H7 (cell line): ENCODE data around the gene WRNIP1. TPM values are rescaled to one million over a fixed set of nuclear protein-coding genes. Genes with fewer than 3 reads are reported as not detected.

Experiments used
- DNase-seq: peaks from one replicate; pipeline ENCODE4 v3.0.0; 2012
- H3K27me3 ChIP-seq: 2 replicates; pipeline ENCODE4 v1.6.0; 2011; ENCODE audit warnings: mild to moderate bottlenecking, low read length; ENCODE audit not compliant: control insufficient read depth, insufficient read depth
- H3K36me3 ChIP-seq: replicated peaks from 2 replicates; pipeline ENCODE4 v1.5.1; 2011; ENCODE audit warnings: low read length; ENCODE audit not compliant: control insufficient read depth, insufficient read depth
- H3K4me3 ChIP-seq: 2 replicates; pipeline ENCODE4 v1.5.1; 2011; ENCODE audit warnings: low read depth, mild to moderate bottlenecking, control low read depth, low read length, moderate library complexity; ENCODE audit not compliant: insufficient read depth
- total RNA-seq: library from RNA; depleted of rRNA; stranded (reverse); fragments of >200 nt; shearing (Covaris generic); gene quantifications from 2 replicates; pipeline ENCODE4 v1.2.3, GENCODE V29; 2014

The WRNIP1 gene
- total RNA-seq, 1 experiment from 2014 or later: 50.5 TPM

DNA sequence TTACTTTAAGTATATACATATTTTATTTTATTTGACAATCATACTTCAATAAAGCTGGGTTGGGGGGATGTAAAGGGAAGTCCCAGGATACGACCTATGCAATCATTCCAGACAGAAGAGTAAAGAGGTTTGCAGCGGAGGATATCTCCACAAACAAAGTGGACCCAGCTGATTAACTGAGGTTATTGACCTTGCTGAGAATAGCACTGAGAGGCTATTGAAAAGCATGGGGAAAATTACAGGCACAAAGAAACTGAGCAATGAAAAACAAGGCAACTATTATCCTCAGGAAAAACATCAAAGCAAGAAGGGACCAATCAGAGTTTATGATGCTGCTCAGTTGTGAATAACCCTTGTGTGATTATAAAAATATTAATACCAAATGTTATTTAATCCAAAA, 43.8 kb downstream of the WRNIP1 start:
- no peak for DNase-seq
- H3K27me3 ChIP-seq: no peaks in the 10 kb centered on the region
- H3K36me3 ChIP-seq: no peaks in the 10 kb centered on the region
- H3K4me3 ChIP-seq: no peak overlapping the region

- Histone ChIP-seq H3K4me3 (no peak overlapping the region), H3K36me3 (no peaks in the 10 kb centered on the region), H3K27me3 (no peaks in the 10 kb centered on the region)
- DNase-seq: no peak
Observed at GRCh38 chr6:2810092-2810671, 45.0 kb downstream of the WRNIP1 start.

DNA sequence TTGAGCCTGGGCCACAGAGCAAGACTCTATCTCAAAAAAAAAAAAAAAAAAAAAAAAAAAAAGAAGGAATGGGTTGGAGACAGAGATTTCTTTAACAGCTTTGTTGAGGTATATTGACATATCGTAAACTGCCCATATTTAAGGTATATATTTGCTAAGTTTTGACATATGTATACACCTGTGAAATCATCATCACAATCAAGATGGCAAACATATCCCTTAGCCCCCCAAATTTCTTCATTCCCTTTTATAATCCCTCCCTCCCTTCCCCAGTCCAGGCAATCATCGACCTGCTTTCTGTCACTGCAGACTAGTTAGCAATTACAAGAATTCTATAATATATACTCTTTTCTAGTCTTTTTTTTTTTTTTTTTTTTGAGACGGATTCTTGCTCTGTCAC, 47.5 kb downstream of the WRNIP1 start:
- DNase-seq: no peak
- H3K4me3 ChIP-seq: no peak overlapping the region
- H3K27me3 ChIP-seq: no peaks in the 10 kb centered on the region
- no peaks in the 10 kb centered on the region for H3K36me3 ChIP-seq

GRCh38 chr6:2816158-2816557, 51.0 kb downstream of the WRNIP1 start:
- Histone ChIP-seq H3K4me3 (no peak overlapping the region), H3K27me3 (no peaks in the 10 kb centered on the region), H3K36me3 (no peaks in the 10 kb centered on the region)
- no peak for DNase-seq

DNA sequence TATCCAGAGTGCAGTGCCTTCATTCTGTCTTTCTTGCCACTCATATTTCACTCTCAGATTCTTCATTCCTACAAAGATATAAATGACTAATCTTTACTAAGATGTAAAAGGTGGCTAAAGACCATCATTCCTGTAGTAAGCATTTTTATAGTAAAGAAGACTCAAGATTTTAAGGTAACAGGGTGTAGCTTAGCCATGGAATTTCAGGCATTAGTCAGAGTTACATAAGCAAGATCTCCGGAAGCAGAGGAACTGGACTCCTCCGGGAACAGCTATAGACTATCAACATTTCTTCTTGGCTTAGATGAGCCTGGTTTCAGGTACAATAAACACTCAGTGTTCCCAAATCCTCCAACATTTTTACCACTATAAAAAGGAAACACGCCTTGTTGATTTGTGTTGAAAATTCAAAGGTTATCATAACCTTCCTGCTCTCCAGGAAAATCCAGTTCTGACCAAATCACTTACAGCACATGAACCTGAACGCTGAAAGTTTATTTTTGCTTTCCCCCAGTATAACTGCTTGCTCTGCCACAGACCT, 52.8 kb downstream of the WRNIP1 start:
- DNase-seq: no peak
- Histone ChIP-seq H3K4me3 (no peak overlapping the region), H3K27me3 (no peaks in the 10 kb centered on the region), H3K36me3 (no peaks in the 10 kb centered on the region)

DNA sequence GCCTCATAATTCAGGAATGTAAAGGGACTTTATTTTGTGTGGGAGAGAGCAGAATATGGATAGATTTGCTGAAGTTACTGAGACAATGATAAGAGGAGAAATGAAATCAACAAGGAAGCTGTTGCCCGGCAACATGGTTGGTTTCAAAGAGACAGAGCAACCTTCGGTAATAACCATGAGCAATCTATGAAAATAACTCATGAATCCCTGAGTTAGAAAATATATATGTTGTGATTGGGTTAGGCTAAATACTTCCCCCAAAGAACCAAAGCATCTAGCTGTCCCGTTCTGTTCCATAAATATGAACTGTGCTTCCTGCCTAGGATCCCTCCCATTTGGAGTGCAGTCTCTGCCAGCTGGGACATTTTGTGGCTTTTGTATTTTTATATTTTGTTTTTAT, 53.4 kb downstream of the WRNIP1 start:
- H3K27me3 ChIP-seq: no peaks in the 10 kb centered on the region
- H3K36me3 ChIP-seq: no peaks in the 10 kb centered on the region
- no peak overlapping the region for H3K4me3 ChIP-seq
- no peak for DNase-seq

DNA sequence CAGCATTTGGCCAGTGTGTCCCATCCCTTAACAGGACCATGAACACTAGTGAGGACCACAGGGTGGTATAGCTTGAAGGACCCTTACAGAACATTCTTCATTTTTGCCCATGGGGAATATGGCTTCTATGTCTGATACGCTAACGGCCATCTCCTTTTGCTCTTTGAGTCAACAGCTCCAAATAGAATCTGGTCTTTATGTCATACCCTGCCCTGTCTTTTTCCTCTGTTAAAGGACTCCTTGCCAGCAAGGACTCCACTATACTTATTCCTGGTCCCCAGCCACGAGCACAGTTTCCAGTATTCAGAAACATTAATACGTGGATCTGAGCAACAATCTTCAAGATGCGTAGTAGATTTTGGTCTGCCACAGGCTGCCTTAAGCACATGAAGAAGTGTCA, 53.9 kb downstream of the WRNIP1 start:
- Histone ChIP-seq H3K4me3 (no peak overlapping the region), H3K36me3 (no peaks in the 10 kb centered on the region), H3K27me3 (no peaks in the 10 kb centered on the region)
- DNase-seq: no peak

DNA sequence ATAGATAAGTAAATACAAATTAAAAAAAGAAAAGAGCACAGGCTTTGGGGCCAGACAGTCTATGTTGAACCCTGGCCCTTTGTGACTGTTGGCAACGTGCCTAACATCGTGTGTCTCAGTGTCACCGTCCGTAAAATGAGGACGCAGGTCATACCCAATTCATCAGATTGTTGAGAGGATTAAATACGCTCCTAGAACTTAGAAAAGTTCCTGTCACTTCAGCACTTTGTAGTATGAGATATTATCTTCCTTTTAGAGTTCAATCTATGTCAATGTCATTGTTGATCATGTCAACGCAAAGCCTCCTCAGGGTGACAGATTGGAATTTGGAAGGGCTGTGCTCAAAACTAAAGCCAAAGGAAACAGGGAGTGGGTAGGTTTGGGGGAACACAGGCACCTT, 54.8 kb downstream of the WRNIP1 start:
- H3K36me3 ChIP-seq: no peaks in the 10 kb centered on the region
- no peak overlapping the region for H3K4me3 ChIP-seq
- no peak for DNase-seq
- no peaks in the 10 kb centered on the region for H3K27me3 ChIP-seq

GRCh38 chr6:2820415-2820814, 55.2 kb downstream of the WRNIP1 start:
- H3K27me3 ChIP-seq: no peaks in the 10 kb centered on the region
- H3K36me3 ChIP-seq: no peaks in the 10 kb centered on the region
- no peak overlapping the region for H3K4me3 ChIP-seq
- no peak for DNase-seq

DNA sequence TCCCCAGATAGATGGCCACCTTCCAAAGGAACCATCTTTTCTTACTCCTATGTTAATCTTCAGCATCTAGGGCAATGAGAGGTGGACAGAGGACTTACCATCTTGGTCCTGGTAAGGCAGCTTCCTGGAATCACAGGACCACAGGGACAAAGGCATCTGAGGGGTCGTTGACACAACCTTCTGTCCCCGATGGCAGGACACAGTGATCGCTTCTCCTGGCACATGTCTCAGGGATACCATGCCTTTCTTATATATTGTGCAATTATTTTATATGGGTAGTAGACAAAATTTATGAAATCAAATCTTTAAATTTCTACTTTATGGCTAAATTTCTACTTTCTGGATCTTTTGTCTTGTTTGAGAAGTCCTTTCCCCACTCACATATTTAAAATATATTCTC, 56.4 kb downstream of the WRNIP1 start:
- H3K27me3 ChIP-seq: no peaks in the 10 kb centered on the region
- no peaks in the 10 kb centered on the region for H3K36me3 ChIP-seq
- H3K4me3 ChIP-seq: no peak overlapping the region
- no peak for DNase-seq

DNA sequence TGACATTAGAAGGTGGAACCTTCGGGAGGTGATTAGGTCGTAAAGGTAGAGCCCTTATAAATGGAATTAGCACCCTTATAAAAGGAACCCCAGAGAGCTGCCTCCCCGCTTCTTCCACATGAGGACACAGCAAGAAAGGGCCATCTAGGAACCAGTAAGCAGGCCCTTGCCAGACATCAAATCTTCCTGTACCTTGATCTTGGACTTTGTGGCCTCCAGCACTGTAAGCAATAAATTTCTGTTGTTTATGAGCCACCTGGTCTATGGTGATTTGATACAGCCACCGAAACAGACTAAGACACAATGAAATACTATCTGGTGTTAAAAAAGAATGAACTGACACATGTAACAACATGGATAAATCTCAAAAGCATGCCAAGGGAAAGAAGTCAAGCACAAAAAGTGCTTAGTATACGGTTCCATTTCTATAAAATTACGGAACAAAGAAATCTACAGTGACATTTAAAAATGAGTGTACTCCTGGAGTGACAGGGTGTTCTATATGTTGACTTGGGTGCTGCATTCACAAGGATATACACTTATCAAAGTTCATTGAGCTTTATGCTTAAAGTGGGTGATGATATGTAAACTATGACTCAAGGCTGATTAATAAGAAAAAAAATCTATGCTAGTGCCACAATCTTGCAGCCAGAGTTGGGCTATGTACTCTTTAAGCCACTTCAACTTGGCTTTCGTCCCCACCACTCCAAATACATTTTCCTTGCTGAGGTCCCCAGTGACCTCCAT, 58.1 kb downstream of the WRNIP1 start:
- no peaks in the 10 kb centered on the region for H3K36me3 ChIP-seq

GRCh38 chr6:2826131-2826530, 60.9 kb downstream of the WRNIP1 start:
- DNase-seq: no peak
- H3K4me3 ChIP-seq: no peak overlapping the region
- H3K27me3 ChIP-seq: no peaks in the 10 kb centered on the region
- H3K36me3 ChIP-seq: no peaks in the 10 kb centered on the region

More for the DNA sequence above, 58.1 kb downstream of the WRNIP1 start:
- no peak overlapping the region for H3K4me3 ChIP-seq
- no peak for DNase-seq
- H3K27me3 ChIP-seq: no peaks in the 10 kb centered on the region

GRCh38 chr6:2827142-2827541, 61.9 kb downstream of the WRNIP1 start:
- no peak for DNase-seq
- H3K27me3 ChIP-seq: no peaks in the 10 kb centered on the region

GRCh38 chr6:2828629-2829028, 63.4 kb downstream of the WRNIP1 start:
- H3K36me3 ChIP-seq: no peaks in the 10 kb centered on the region
- H3K4me3 ChIP-seq: no peak overlapping the region
- H3K27me3 ChIP-seq: no peaks in the 10 kb centered on the region
- no peak for DNase-seq

More at GRCh38 chr6:2827142-2827541, 61.9 kb downstream of the WRNIP1 start:
- Histone ChIP-seq H3K4me3 (no peak overlapping the region), H3K36me3 (no peaks in the 10 kb centered on the region)

DNA sequence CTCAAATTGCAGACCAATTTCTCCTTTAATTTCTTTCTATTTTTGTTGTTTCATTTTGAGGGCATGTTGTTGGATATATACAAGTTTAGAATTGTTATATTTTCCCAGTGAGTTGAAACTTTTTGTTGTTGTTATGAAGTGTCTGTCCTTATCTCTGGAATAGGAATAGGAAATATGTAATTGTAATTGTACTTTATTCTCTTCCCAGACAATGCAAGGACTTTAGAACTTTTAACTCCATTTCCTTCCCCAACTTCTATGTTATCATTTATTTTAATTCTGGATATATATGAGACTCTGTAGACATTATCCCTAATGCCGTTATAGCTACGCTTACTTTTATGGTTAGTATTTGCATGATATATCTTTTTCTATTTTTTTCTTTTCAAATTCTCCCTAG, 64.1 kb downstream of the WRNIP1 start:
- H3K36me3 ChIP-seq: no peaks in the 10 kb centered on the region
- H3K27me3 ChIP-seq: no peaks in the 10 kb centered on the region
- H3K4me3 ChIP-seq: no peak overlapping the region
- DNase-seq: no peak
